IMR-90 (cell line): Measurements from ENCODE around the gene PNKD. TPM values are rescaled to one million over a fixed set of nuclear protein-coding genes. Genes with fewer than 3 reads are reported as not detected.

Experiments
- ATAC-seq: fragments of 200-7000 bp; cut with Tn5 transposase; 2 replicates; pipeline ENCODE4 v1.9.1; 2020; ENCODE audit warnings: low read depth, mild to moderate bottlenecking, moderate library complexity
- BruUV-seq: library from RNA; stranded (reverse); fragments of 400-500 nt; replicated peaks from 2 replicates; lab custom pipeline; 2021; lab: Mats Ljungman, UMichigan
- CTCF ChIA-PET: fragments of 300-600 bp; formaldehyde crosslinking; extraction: SDS; loops from one replicate; lab custom pipeline; 2021; ENCODE audit warnings: antibody characterized with exemption; lab: Yijun Ruan, JAX
- POLR2A ChIA-PET: fragments of 300-600 bp; sonication (Branson Sonifier 250); formaldehyde crosslinking; loops from one replicate; lab custom pipeline; 2022; ENCODE audit warnings: antibody characterized with exemption; ENCODE audit not compliant: unreplicated experiment; lab: Charles Lee
- DNase-seq: peaks from one replicate; pipeline ENCODE4 v3.0.0; 2013
- H2AFZ ChIP-seq: replicated peaks from 2 replicates; pipeline ENCODE3; 2013; ENCODE audit warnings: low read length, mild to moderate bottlenecking; ENCODE audit not compliant: poor library complexity
- H2AK5ac ChIP-seq: 2 replicates; pipeline ENCODE4 v1.6.1; 2013; ENCODE audit warnings: low read depth, low read length, inconsistent platforms
- H2AK9ac ChIP-seq: replicated peaks from 2 replicates; pipeline ENCODE3; 2013; ENCODE audit warnings: mild to moderate bottlenecking, low read depth, low read length, moderate library complexity; ENCODE audit not compliant: poor library complexity
- H2BK120ac ChIP-seq: 2 replicates; pipeline ENCODE4 v1.6.1; 2013; ENCODE audit warnings: low read depth, low read length, inconsistent platforms
- H2BK15ac ChIP-seq: 3 replicates; pipeline ENCODE4 v1.6.1; 2013; ENCODE audit warnings: low read depth, low read length, inconsistent platforms
- H2BK20ac ChIP-seq: 2 replicates; pipeline ENCODE4 v1.6.1; 2013; ENCODE audit warnings: low read depth, mild to moderate bottlenecking, inconsistent platforms, low read length, moderate library complexity
- H2BK5ac ChIP-seq: 2 replicates; pipeline ENCODE4 v1.6.1; 2013; ENCODE audit warnings: mild to moderate bottlenecking, low read depth, low read length, inconsistent platforms; ENCODE audit not compliant: poor library complexity, severe bottlenecking
- H3K14ac ChIP-seq: replicated peaks from 2 replicates; pipeline ENCODE4 v1.6.1; 2013; ENCODE audit warnings: low read depth, low read length, inconsistent platforms
- H3K18ac ChIP-seq: 2 replicates; pipeline ENCODE4 v1.6.1; 2013; ENCODE audit warnings: low read depth, low read length, control low read depth
- H3K23ac ChIP-seq: 2 replicates; pipeline ENCODE4 v1.6.1; 2013; ENCODE audit warnings: low read depth, low read length, inconsistent platforms
- H3K27ac ChIP-seq: 2 replicates; pipeline ENCODE4 v1.5.1; 2013; ENCODE audit warnings: mild to moderate bottlenecking, control low read depth, low read length; ENCODE audit not compliant: insufficient read depth
- H3K27me3 ChIP-seq: 2 replicates; pipeline ENCODE4 v1.6.1; 2013; ENCODE audit warnings: low read length; ENCODE audit not compliant: control insufficient read depth, insufficient read depth
- H3K36me3 ChIP-seq: 2 replicates; pipeline ENCODE4 v1.6.1; 2013; ENCODE audit warnings: low read length, mixed read lengths; ENCODE audit not compliant: control insufficient read depth, insufficient read depth
- H3K4ac ChIP-seq: 2 replicates; pipeline ENCODE4 v1.6.1; 2013; ENCODE audit warnings: low read depth, low read length, inconsistent platforms
- H3K4me1 ChIP-seq: 2 replicates; pipeline ENCODE4 v1.6.1; 2013; ENCODE audit warnings: low read length, mixed read lengths; ENCODE audit not compliant: control insufficient read depth, insufficient read depth
- H3K4me2 ChIP-seq: 2 replicates; pipeline ENCODE4 v1.6.1; 2013; ENCODE audit warnings: low read depth, mild to moderate bottlenecking, control low read depth, low read length, moderate library complexity
- H3K4me3 ChIP-seq: 2 replicates; pipeline ENCODE4 v1.5.1; 2013; ENCODE audit warnings: low read depth, mild to moderate bottlenecking, control low read depth, low read length, moderate library complexity; ENCODE audit not compliant: insufficient read depth
- H3K56ac ChIP-seq: 2 replicates; pipeline ENCODE4 v1.6.1; 2013; ENCODE audit warnings: low read length, inconsistent platforms; ENCODE audit not compliant: insufficient read depth; ENCODE audit errors: extremely low read depth
- H3K79me1 ChIP-seq, 2 experiments: 2 replicates each; pipeline ENCODE4 v1.6.1; 2013; ENCODE audit warnings: low read length in 2 of 2, inconsistent platforms in 1 of 2, low read depth in 1 of 2
- H3K9ac ChIP-seq: 2 replicates; pipeline ENCODE4 v1.6.1; 2013; ENCODE audit warnings: low read depth, low read length, control low read depth
- H3K9me1 ChIP-seq: 2 replicates; pipeline ENCODE4 v1.6.1; 2013; ENCODE audit warnings: low read length, inconsistent platforms; ENCODE audit not compliant: insufficient read depth
- H3K9me3 ChIP-seq: 2 replicates; pipeline ENCODE4 v1.6.1; 2013; ENCODE audit warnings: low read length; ENCODE audit not compliant: control insufficient read depth, insufficient read depth
- H4K20me1 ChIP-seq: 2 replicates; pipeline ENCODE4 v1.6.1; 2013; ENCODE audit warnings: low read length, inconsistent platforms; ENCODE audit not compliant: insufficient read depth
- H4K5ac ChIP-seq: 2 replicates; pipeline ENCODE4 v1.6.1; 2013; ENCODE audit warnings: mild to moderate bottlenecking, low read depth, low read length, control low read depth
- H4K8ac ChIP-seq, 2 experiments: 2 replicates each; pipeline ENCODE4 v1.6.1; 2013; ENCODE audit warnings: low read depth in 2 of 2, low read length in 2 of 2, control low read depth in 1 of 2, inconsistent platforms in 1 of 2
- H4K91ac ChIP-seq: 2 replicates; pipeline ENCODE4 v1.6.1; 2013; ENCODE audit warnings: low read depth, low read length, inconsistent platforms; ENCODE audit not compliant: insufficient read depth
- CTCF ChIP-seq: conservative IDR thresholded peaks from 2 replicates; pipeline ENCODE4 v1.5.1; 2012; ENCODE audit warnings: mild to moderate bottlenecking, low read depth, low read length, improper control_type of control experiment
- ELK1 ChIP-seq: fragments of 150-350 bp; IDR thresholded peaks from 2 replicates; pipeline ENCODE4 v1.6.1; 2016; ENCODE audit warnings: low read depth, mild to moderate bottlenecking, low read length, moderate library complexity, borderline replicate concordance
- MAFK ChIP-seq: IDR thresholded peaks from 2 replicates; pipeline ENCODE4 v1.6.1; 2012; ENCODE audit warnings: low read depth, low read length, improper control_type of control experiment
- MAZ ChIP-seq: IDR thresholded peaks from 2 replicates; pipeline ENCODE4 v1.6.1; 2012; ENCODE audit warnings: low read depth, mild to moderate bottlenecking, low read length, improper control_type of control experiment, moderate library complexity, borderline replicate concordance
- MXI1 ChIP-seq: IDR thresholded peaks from 2 replicates; pipeline ENCODE4 v1.6.1; 2012; ENCODE audit warnings: low read depth, mild to moderate bottlenecking, low read length, moderate library complexity, borderline replicate concordance
- SMC3 ChIP-seq: fragments of 150-350 bp; IDR thresholded peaks from 2 replicates; pipeline ENCODE4 v1.6.1; 2016; ENCODE audit warnings: low read depth, mild to moderate bottlenecking, antibody characterized with exemption, low read length, moderate library complexity
- WGBS, 2 experiments: methylation state at CpG; one replicate each; pipeline versions ENCODE4 v1.1.5 to v1.1.7; 2013; ENCODE audit warnings: missing lambda C conversion rate in 2 of 2; ENCODE audit not compliant: insufficient read length in 1 of 2; ENCODE audit errors: extremely low coverage in 2 of 2; 5-methylcytosine and 5-hydroxymethylcytosine counted together
- dilution Hi-C: fragments of 300-500 bp; cut with HindIII; formaldehyde crosslinking; loops from one replicate; pipeline ENCODE4 v1.14.3; 2018; ENCODE audit warnings: low sequenced_read_pairs; ENCODE audit not compliant: unreplicated experiment
- in situ Hi-C: fragments of 300-500 bp; cut with MboI; formaldehyde crosslinking; loops from 3 replicates; pipeline ENCODE4 v1.14.3; 2019; ENCODE audit warnings: low sequenced_read_pairs, inconsistent platforms, mixed read lengths
- intact Hi-C: fragments of 100-400 bp; cut with micrococcal nuclease; formaldehyde crosslinking; loops from 2 replicates; pipeline ENCODE4 v1.10.0; 2022
- polyA plus RNA-seq, 3 experiments: library from polyadenylated mRNA; depleted of rRNA; stranded (reverse); fragments of >200 nt; gene quantifications; 2 replicates each; pipeline ENCODE4 v1.2.3, GENCODE V29; 2012; ENCODE audit warnings: low replicate concordance in 1 of 3
- total RNA-seq: library from RNA; depleted of rRNA; stranded (reverse); fragments of >200 nt; gene quantifications from 2 replicates; pipeline ENCODE4 v1.2.3, GENCODE V29; 2012

The PNKD gene
- total and polyA plus RNA-seq, 2 of the 4 experiments (the other 2 are of a cell fraction) = 19.2 to 68.5 TPM

- H2BK15ac ChIP-seq = no peak overlapping the region
- intact Hi-C loops (no loop called here), in situ Hi-C loops (no loop called here), dilution Hi-C loops (no loop called here)
- peaks cover 10% of the 10 kb centered on the region for H3K9me1 ChIP-seq
- H3K27me3 ChIP-seq = no peaks in the 10 kb centered on the region
- H2BK120ac ChIP-seq = peak overlapping the region; percentile 68; the same call in 1 of the 2 replicates
- 0 out of 2 replicates have a peak overlapping the region, but pooled peaks have one; percentile 8 for H2AK5ac ChIP-seq
- peak overlapping the region; percentile 79 for H4K91ac ChIP-seq
- H4K5ac ChIP-seq = peak overlapping the region; percentile 94
- DNase-seq = no peak
- peak overlapping the region; percentile 55 for H3K4ac ChIP-seq
- no peak overlapping the region for H3K4me3 ChIP-seq
- no peaks in the 10 kb centered on the region; the same call in 1 of the 2 replicates for H3K36me3 ChIP-seq
- TF ChIP-seq MAZ = no peak
- TF ChIP-seq MAFK = 0 out of 2 replicates have a peak, but pooled peaks have one; percentile 2
- no peak for TF ChIP-seq CTCF
- no peak for TF ChIP-seq SMC3
- TF ChIP-seq MXI1 = no peak
- TF ChIP-seq ELK1 = no peak
- H3K9me3 ChIP-seq = no peaks in the 10 kb centered on the region
- peak overlapping the region; percentile 68 for H3K18ac ChIP-seq
- H2AK9ac ChIP-seq = peak overlapping the region; percentile 56
- no peak overlapping the region for H3K9ac ChIP-seq
- peak overlapping the region; percentile 70 for H3K14ac ChIP-seq
- H3K27ac ChIP-seq = peak overlapping the region; percentile 21; the same call in 1 of the 2 replicates
- H2AFZ ChIP-seq = peak overlapping the region; percentile 94
- H4K20me1 ChIP-seq = no peaks in the 10 kb centered on the region
- H3K56ac ChIP-seq = no peak overlapping the region
- H2BK5ac ChIP-seq = peak overlapping the region; percentile 59
- peak overlapping the region; percentile 19 for H3K4me2 ChIP-seq
- ChIA-PET POLR2A (no interaction called here), CTCF (no interaction called here)
- H4K8ac ChIP-seq = peak overlapping the region; percentile 55 to 92
- H2BK20ac ChIP-seq = peak overlapping the region; percentile 32; the same call in 1 of the 2 replicates
- ATAC-seq = peak; percentile 78
- no peaks in the 10 kb centered on the region for H3K79me1 ChIP-seq
- H3K4me1 ChIP-seq = peaks cover 7% of the 10 kb centered on the region
- peak overlapping the region; percentile 60 for H3K23ac ChIP-seq
- no TSS peak for BruUV-seq
- WGBS, 2 experiments = 62% methylated on average over 11 of the region's 16 CpGs; no CpG with 5 or more reads in 1 of the 2 experiments
Observed at GRCh38 chr2:218332920-218333645, 62.8 kb downstream of the PNKD start.
